Naive thymus-derived CD4-positive, alpha-beta T cell (primary cell): ENCODE data around the gene FAM174C. TPM values are rescaled to one million over a fixed set of nuclear protein-coding genes. Genes with fewer than 3 reads are reported as not detected.
A peak's percentile ranks its signal among the peaks of the same experiment; 100 is the strongest.

Experiments
- ATAC-seq: fragments of 150-1000 bp; cut with Tn5 transposase; 2 replicates; pipeline ENCODE4 v1.10.0; 2021; ENCODE audit warnings: mild to moderate bottlenecking, moderate library complexity
- CTCF ChIA-PET: fragments of 350-600 bp; sonication (Branson Sonifier 250); formaldehyde crosslinking; loops from one replicate; lab custom pipeline; 2021; ENCODE audit warnings: antibody characterized with exemption; lab: Charles Lee
- POLR2A ChIA-PET: fragments of 350-600 bp; sonication (Branson Sonifier 250); formaldehyde crosslinking; loops from one replicate; lab custom pipeline; 2021; ENCODE audit warnings: antibody characterized with exemption, inconsistent platforms; lab: Charles Lee
- DNase-seq, 9 donors: peaks; one replicate each; pipeline versions ENCODE4 v3.0.0 to v3.0.0-alpha.2; 2020 to 2022; ENCODE audit warnings: mixed read lengths in 1 of 9
- H3K27ac ChIP-seq: one replicate; pipeline ENCODE4 v1.7.0; 2013; ENCODE audit warnings: mild to moderate bottlenecking, low read depth, low read length, moderate library complexity
- H3K27me3 ChIP-seq, 2 donors: one replicate each; pipeline ENCODE4 v1.7.0; 2013; ENCODE audit warnings: low read length in 2 of 2, mild to moderate bottlenecking in 2 of 2, moderate library complexity in 2 of 2; ENCODE audit not compliant: control insufficient read depth in 2 of 2, insufficient read depth in 2 of 2
- H3K36me3 ChIP-seq, 3 experiments: 1 replicate in 2 of 3; 2 replicates in 1 of 3; pipeline ENCODE4 v1.7.0; 2013; ENCODE audit warnings: low read length in 3 of 3, mild to moderate bottlenecking in 3 of 3, moderate library complexity in 1 of 3; ENCODE audit not compliant: insufficient read depth in 3 of 3, control insufficient read depth in 2 of 3
- H3K4me1 ChIP-seq, 2 donors: one replicate each; pipeline ENCODE4 v1.7.0; 2013; ENCODE audit warnings: low read length in 2 of 2, mild to moderate bottlenecking in 2 of 2, moderate library complexity in 1 of 2; ENCODE audit not compliant: control insufficient read depth in 2 of 2, insufficient read depth in 2 of 2
- H3K4me3 ChIP-seq: 2 replicates; pipeline ENCODE4 v1.7.0; 2013; ENCODE audit warnings: mild to moderate bottlenecking, low read length
- H3K9me3 ChIP-seq, 3 experiments: 1 replicate in 2 of 3; 2 replicates in 1 of 3; pipeline ENCODE4 v1.7.0; 2013; ENCODE audit warnings: low read length in 3 of 3; ENCODE audit not compliant: control insufficient read depth in 2 of 3
- H3K27ac Mint-ChIP-seq, 9 donors: one replicate each; pipeline ENCODE4 v1.8.0; 2020 to 2022; ENCODE audit warnings: mixed read lengths in 9 of 9, mild to moderate bottlenecking in 8 of 9, moderate library complexity in 5 of 9, inconsistent platforms in 2 of 9
- H3K27me3 Mint-ChIP-seq, 5 donors: one replicate each; pipeline ENCODE4 v1.8.0; 2021 to 2022; ENCODE audit warnings: mixed read lengths in 5 of 5, mild to moderate bottlenecking in 1 of 5
- H3K36me3 Mint-ChIP-seq, 5 donors: one replicate each; pipeline ENCODE4 v1.8.0; 2020 to 2022; ENCODE audit warnings: mixed read lengths in 5 of 5, mild to moderate bottlenecking in 3 of 5, inconsistent platforms in 1 of 5
- H3K4me1 Mint-ChIP-seq, 7 donors: one replicate each; pipeline ENCODE4 v1.8.0; 2020 to 2022; ENCODE audit warnings: mixed read lengths in 7 of 7, mild to moderate bottlenecking in 3 of 7, inconsistent platforms in 1 of 7
- H3K4me3 Mint-ChIP-seq, 10 donors: one replicate each; pipeline ENCODE4 v1.8.0; 2020 to 2022; ENCODE audit warnings: mild to moderate bottlenecking in 10 of 10, mixed read lengths in 10 of 10, moderate library complexity in 6 of 10, inconsistent platforms in 2 of 10
- H3K9me3 Mint-ChIP-seq, 11 donors: one replicate each; pipeline ENCODE4 v1.8.0; 2020 to 2022; ENCODE audit warnings: mixed read lengths in 11 of 11, mild to moderate bottlenecking in 4 of 11, inconsistent platforms in 1 of 11, moderate library complexity in 1 of 11
- intact Hi-C, 2 donors: fragments of 100-400 bp; cut with micrococcal nuclease; formaldehyde crosslinking; loops; one replicate each; pipeline ENCODE4 v1.15.1; 2023
- polyA plus RNA-seq, 2 donors: library from polyadenylated mRNA; unstranded; fragments of 300-500 nt; fragmentation: Illumina TruSeq; gene quantifications; one replicate each; pipeline ENCODE4 v1.2.3, GENCODE V29; 2021
- total RNA-seq, 6 experiments: library from RNA in 5 of 6; stranded (reverse) in 5 of 6; gene quantifications; 1 replicate in 5 of 6; 2 replicates in 1 of 6; pipeline ENCODE4 v1.2.3 and lab custom pipeline; 2021 to 2026

The FAM174C gene
- total and polyA plus RNA-seq, 7 experiments from 2014 or later, result 31.7 to 78.8 (median 50.0) TPM

DNA sequence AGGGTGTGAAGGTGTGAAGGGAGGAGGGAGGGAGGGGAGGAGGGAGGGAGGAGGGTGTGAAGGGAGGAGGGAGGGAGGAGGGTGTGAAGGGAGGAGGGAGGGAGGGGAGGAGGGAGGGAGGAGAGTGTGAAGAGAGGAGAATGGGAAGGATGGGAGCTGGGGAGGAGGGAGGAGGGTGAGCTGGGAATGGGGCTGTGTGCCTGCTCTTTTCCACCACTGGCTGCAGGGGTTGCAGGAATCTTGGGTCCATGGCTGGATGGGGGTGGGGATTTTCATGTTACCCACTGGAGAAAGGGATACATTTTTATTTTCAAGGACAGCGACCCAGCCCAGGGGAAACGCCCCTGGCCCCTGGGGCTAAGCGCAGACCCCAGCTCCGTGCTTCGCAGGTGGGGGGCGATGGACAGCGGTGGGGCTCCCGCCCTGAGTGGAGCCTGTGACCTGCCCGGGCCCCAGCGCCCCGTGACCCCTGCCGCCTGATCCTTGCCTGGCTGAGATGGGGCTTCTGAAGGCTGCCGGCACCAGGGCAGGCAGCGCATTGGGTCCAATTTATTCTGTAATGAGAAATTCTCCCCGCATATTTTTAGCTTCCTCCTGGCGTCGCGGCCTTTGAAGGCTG lies 7.4 kb downstream of the FAM174C start:
- peaks cover 7 to 26% (median 13%) of the 10 kb centered on the region in 7 donors for H3K4me1 Mint-ChIP-seq
- peaks cover 0 to 1% (median 0%) of the 10 kb centered on the region in 11 donors for H3K9me3 Mint-ChIP-seq
- Histone ChIP-seq H3K4me1 (peaks cover 0 to 4% of the 10 kb centered on the region in 2 donors), H3K9me3 (no peaks in the 10 kb centered on the region), H3K27ac (no peak overlapping the region), H3K4me3 (no peak overlapping the region), H3K36me3 (peaks cover 0 to 23% (median 0%) of the 10 kb centered on the region in 3 experiments), H3K27me3 (peaks cover 0 to 3% of the 10 kb centered on the region in 2 donors)
- no peak overlapping the region for H3K4me3 Mint-ChIP-seq
- intact Hi-C loops, result no loop called here
- POLR2A ChIA-PET, result interaction anchor here (0.6 kb wide), 1 partner anchor 103 kb away, joined by 3 read pairs; no protein-coding TSS in a partner anchor
- H3K27me3 Mint-ChIP-seq, result peaks cover 12 to 26% (median 18%) of the 10 kb centered on the region in 5 donors
- DNase-seq, result no peak
- no peak overlapping the region for H3K27ac Mint-ChIP-seq
- H3K36me3 Mint-ChIP-seq, result peaks cover 0 to 15% (median 3%) of the 10 kb centered on the region in 5 donors
- ATAC-seq, result no peak
- CTCF ChIA-PET, result no interaction called here

DNA sequence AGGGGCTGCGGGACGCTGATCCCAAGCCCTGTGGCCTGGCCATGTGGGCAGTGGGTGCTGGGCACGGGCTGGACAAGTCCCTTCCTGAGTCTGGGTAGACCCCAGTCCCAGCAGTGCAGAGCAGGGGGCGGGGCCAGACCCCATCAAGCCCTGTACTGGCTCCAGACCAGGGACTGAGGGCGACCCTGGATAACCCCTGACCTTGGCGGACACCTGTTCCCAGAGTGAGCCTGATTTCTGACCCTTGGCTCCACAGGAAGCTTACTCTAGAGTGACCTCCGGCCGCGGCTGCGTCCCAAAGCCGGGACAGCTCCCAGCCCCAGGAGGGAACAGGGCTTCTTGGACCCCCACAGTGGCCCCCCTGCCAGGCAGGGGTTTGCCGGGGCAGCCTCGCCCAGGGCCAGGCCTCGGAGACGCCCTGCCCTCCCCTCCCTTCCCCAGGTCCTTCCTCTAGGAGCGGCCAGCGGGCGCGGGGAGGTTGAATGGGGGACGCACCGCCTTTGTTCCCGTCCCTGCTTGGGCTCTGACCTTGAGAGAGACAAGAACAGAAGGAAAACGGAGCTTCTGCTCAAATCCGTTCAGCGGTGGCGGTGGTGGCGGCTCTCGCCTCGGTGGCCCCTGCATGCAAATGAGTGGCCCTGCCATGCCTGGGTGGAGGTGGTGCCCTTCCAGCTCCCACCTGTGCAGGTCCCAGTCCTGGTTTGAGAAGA lies 8.0 kb downstream of the FAM174C start:
- intact Hi-C loops, result no loop called here
- Histone ChIP-seq H3K9me3 (no peaks in the 10 kb centered on the region), H3K27me3 (peaks cover 0 to 3% of the 10 kb centered on the region in 2 donors), H3K27ac (no peak overlapping the region), H3K36me3 (peaks cover 0 to 18% (median 0%) of the 10 kb centered on the region in 3 experiments), H3K4me3 (no peak overlapping the region), H3K4me1 (peaks cover 0 to 4% of the 10 kb centered on the region in 2 donors)
- ChIA-PET POLR2A (no interaction called here), CTCF (no interaction called here)
- DNase-seq (no peak), ATAC-seq (no peak)
- no peak overlapping the region for H3K4me3 Mint-ChIP-seq
- peaks cover 0 to 1% (median 0%) of the 10 kb centered on the region in 11 donors for H3K9me3 Mint-ChIP-seq
- H3K27ac Mint-ChIP-seq, result no peak overlapping the region
- peaks cover 7 to 26% (median 13%) of the 10 kb centered on the region in 7 donors for H3K4me1 Mint-ChIP-seq
- H3K36me3 Mint-ChIP-seq, result peaks cover 0 to 11% (median 3%) of the 10 kb centered on the region in 5 donors
- peaks cover 12 to 31% (median 20%) of the 10 kb centered on the region in 5 donors for H3K27me3 Mint-ChIP-seq

DNA sequence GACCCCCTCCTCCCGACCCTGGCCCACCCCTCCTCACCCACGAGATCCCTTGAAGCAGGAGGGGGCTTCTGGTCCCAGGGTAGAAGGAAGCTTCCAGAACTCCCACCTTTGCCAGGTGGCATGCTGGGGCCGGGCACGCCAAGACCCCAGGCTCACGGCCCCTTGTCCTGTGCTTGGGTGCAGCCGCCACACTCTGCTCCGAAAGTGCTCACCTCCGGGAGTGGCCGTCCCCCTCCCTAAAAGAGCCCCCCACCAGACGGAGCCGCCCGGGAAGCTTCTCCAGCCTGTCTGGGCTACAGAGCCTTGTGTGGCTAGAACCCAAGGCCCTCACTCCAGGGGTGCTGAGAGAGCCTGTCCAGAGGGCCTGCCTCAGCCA lies 8.6 kb downstream of the FAM174C start:
- DNase-seq (no peak), ATAC-seq (no peak)
- H3K9me3 Mint-ChIP-seq, result peaks cover 0 to 1% (median 0%) of the 10 kb centered on the region in 11 donors
- no peaks in the 10 kb centered on the region for H3K9me3 ChIP-seq
- H3K27me3 ChIP-seq, result peaks cover 0 to 3% of the 10 kb centered on the region in 2 donors
- H3K27ac Mint-ChIP-seq, result peak overlapping the region in 1 of 9 donors; percentile 61
- intact Hi-C loops, result no loop called here
- peaks cover 0 to 12% (median 0%) of the 10 kb centered on the region in 3 experiments for H3K36me3 ChIP-seq
- no peak overlapping the region for H3K27ac ChIP-seq
- H3K4me1 ChIP-seq, result peaks cover 0 to 4% of the 10 kb centered on the region in 2 donors
- H3K27me3 Mint-ChIP-seq, result peaks cover 12 to 32% (median 20%) of the 10 kb centered on the region in 5 donors
- H3K4me3 Mint-ChIP-seq, result peak overlapping the region in 4 of 10 donors; percentile 18 to 69 (median 52)
- CTCF ChIA-PET, result no interaction called here
- H3K4me1 Mint-ChIP-seq, result peaks cover 7 to 26% (median 13%) of the 10 kb centered on the region in 7 donors
- no peak overlapping the region for H3K4me3 ChIP-seq
- POLR2A ChIA-PET, result no interaction called here
- H3K36me3 Mint-ChIP-seq, result peaks cover 0 to 11% (median 3%) of the 10 kb centered on the region in 5 donors

DNA sequence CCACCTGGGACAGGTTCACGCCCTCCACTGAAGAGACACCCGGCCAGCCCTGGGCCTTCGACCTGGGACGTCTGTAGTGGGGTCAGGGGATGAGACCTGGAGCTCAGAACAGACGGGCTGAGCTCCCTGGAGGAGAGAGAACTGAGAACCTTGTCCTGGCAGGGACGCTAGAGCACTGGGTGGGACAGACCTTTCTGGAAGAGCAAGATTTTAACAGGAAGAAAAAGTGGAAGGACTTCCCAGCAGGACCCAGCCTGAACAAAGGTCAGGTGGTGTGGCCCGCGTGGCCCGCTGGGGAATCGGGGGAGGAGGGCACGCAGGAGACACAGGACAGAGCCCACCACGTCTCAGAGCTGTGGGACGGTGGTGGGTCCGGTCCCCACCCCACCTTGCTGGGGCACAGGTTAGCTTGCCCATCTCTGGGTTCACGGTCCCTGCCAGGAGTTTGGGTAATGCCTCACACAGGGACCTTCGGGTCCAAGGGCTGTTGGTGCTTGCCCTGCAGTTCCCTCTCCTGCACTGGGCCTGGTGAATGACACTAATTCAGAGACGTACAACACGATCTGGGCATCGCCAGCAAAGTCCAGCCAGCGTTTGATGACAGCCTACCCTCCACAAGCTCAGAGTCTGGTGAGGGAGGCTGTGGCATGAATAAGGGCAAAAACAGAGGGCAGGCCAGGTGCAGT lies 9.1 kb downstream of the FAM174C start:
- peaks cover 0 to 3% of the 10 kb centered on the region in 2 donors for H3K27me3 ChIP-seq
- no peak overlapping the region for H3K4me3 ChIP-seq
- no peak for DNase-seq
- H3K27ac Mint-ChIP-seq, result peak overlapping the region in 1 of 9 donors; percentile 61
- no peak overlapping the region for H3K27ac ChIP-seq
- H3K36me3 Mint-ChIP-seq, result peaks cover 0 to 10% (median 3%) of the 10 kb centered on the region in 5 donors
- intact Hi-C loops, result no loop called here
- H3K27me3 Mint-ChIP-seq, result peaks cover 12 to 35% (median 20%) of the 10 kb centered on the region in 5 donors
- ATAC-seq, result no peak
- CTCF ChIA-PET, result no interaction called here
- H3K9me3 Mint-ChIP-seq, result peaks cover 0 to 1% (median 0%) of the 10 kb centered on the region in 11 donors
- peaks cover 0 to 7% (median 0%) of the 10 kb centered on the region in 3 experiments for H3K36me3 ChIP-seq
- H3K4me1 ChIP-seq, result peaks cover 0 to 4% of the 10 kb centered on the region in 2 donors
- peaks cover 7 to 23% (median 13%) of the 10 kb centered on the region in 7 donors for H3K4me1 Mint-ChIP-seq
- H3K4me3 Mint-ChIP-seq, result peak overlapping the region in 9 of 10 donors; percentile 2 to 69 (median 46)
- POLR2A ChIA-PET, result no interaction called here
- H3K9me3 ChIP-seq, result no peaks in the 10 kb centered on the region

DNA sequence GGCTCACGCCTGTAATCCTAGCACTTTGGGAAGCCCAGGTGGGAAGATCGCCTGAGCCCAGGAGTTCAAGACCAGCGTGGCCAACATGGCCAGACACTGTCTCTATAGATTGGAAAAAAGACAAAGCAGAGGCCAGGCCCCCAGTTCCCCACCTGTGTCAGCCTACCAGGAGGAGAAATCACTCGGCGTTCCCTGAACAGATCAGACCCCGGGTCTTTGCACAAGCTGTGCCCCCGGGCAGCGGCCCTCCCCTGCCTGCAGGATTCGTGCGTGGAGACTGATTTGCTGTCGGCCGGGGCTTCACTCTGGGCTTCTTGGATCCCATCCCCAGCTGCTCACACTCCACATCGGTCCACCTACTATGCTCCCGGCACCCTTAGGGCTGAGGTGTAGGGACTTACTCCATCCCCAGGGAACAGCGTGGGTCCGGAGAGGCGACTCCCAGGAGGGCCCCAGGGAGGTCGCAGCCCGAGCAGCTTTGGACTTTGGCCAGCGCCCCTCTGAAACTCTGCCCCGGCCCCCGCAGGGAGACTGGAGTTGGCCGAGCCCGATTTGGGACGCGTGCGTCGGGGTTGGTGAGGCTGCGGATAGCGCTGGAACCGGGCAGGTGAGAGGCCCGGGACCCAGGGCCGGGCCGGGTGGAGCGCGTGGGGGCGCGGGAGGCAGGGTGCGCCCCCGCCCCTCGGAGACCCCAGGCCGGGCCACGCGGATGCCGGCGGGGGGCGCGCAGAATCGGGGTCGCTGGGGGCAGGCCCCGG lies 9.8 kb downstream of the FAM174C start:
- no peak for ATAC-seq
- H3K9me3 Mint-ChIP-seq, result peaks cover 0 to 1% (median 0%) of the 10 kb centered on the region in 11 donors
- H3K4me1 ChIP-seq, result peaks cover 0 to 4% of the 10 kb centered on the region in 2 donors
- no peaks in the 10 kb centered on the region for H3K9me3 ChIP-seq
- H3K27ac Mint-ChIP-seq, result no peak overlapping the region
- no peak overlapping the region for H3K27ac ChIP-seq
- peaks cover 0 to under 1% (median 0%) of the 10 kb centered on the region in 3 experiments for H3K36me3 ChIP-seq
- no peak for DNase-seq
- CTCF ChIA-PET, result no interaction called here
- intact Hi-C loops, result no loop called here
- H3K27me3 Mint-ChIP-seq, result peaks cover 12 to 35% (median 20%) of the 10 kb centered on the region in 5 donors
- POLR2A ChIA-PET, result no interaction called here
- peaks cover 0 to 3% (median 0%) of the 10 kb centered on the region in 5 donors for H3K36me3 Mint-ChIP-seq
- H3K4me1 Mint-ChIP-seq, result peaks cover under 1 to 17% (median 8%) of the 10 kb centered on the region in 7 donors
- peak overlapping the region; percentile 15 to 69 (median 44) for H3K4me3 Mint-ChIP-seq
- no peak overlapping the region for H3K4me3 ChIP-seq
- H3K27me3 ChIP-seq, result peaks cover 0 to 3% of the 10 kb centered on the region in 2 donors
